Measurements from ENCODE around the gene WDFY4. TPM values are rescaled to one million over a fixed set of nuclear protein-coding genes. Genes with fewer than 3 reads are reported as not detected.

The WDFY4 gene
- polyA plus RNA-seq, 1 donor from 2014 or later = 78.7 TPM

GRCh38 chr10:48748573-48748972, 63.9 kb downstream of the WDFY4 start:
- Mint-ChIP-seq H3K36me3 (peaks cover 14% of the 10 kb centered on the region), H3K4me1 (peaks cover 29 to 54% (median 51%) of the 10 kb centered on the region in 3 donors), H3K27ac (peak overlapping the region in 2 of 3 donors; percentile 53 to 65), H3K27me3 (no peaks in the 10 kb centered on the region), H3K9me3 (peaks cover 0 to 2% (median 0%) of the 10 kb centered on the region in 3 donors), H3K4me3 (peak overlapping the region in 1 of 4 donors; percentile 30)

GRCh38 chr10:48749254-48749787, 64.6 kb downstream of the WDFY4 start:
- H3K4me3 Mint-ChIP-seq = no peak overlapping the region
- H3K36me3 Mint-ChIP-seq = peaks cover 14% of the 10 kb centered on the region
- peaks cover 28 to 51% (median 50%) of the 10 kb centered on the region in 3 donors for H3K4me1 Mint-ChIP-seq
- H3K9me3 Mint-ChIP-seq = peaks cover 0 to 2% (median 0%) of the 10 kb centered on the region in 3 donors
- H3K27ac Mint-ChIP-seq = peak overlapping the region in 1 of 3 donors; percentile 59
- no peaks in the 10 kb centered on the region for H3K27me3 Mint-ChIP-seq

- peak overlapping the region in 1 of 3 donors; percentile 21 for H3K27ac Mint-ChIP-seq
- H3K4me1 Mint-ChIP-seq = peaks cover 28 to 51% (median 47%) of the 10 kb centered on the region in 3 donors
- no peaks in the 10 kb centered on the region for H3K27me3 Mint-ChIP-seq
- H3K36me3 Mint-ChIP-seq = peaks cover 11% of the 10 kb centered on the region
- peaks cover 0 to 2% (median 0%) of the 10 kb centered on the region in 3 donors for H3K9me3 Mint-ChIP-seq
- H3K4me3 Mint-ChIP-seq = no peak overlapping the region
Observed at GRCh38 chr10:48750019-48750418, 65.3 kb downstream of the WDFY4 start.

GRCh38 chr10:48750991-48751390, 66.3 kb downstream of the WDFY4 start:
- H3K27me3 Mint-ChIP-seq = no peaks in the 10 kb centered on the region
- peaks cover 13% of the 10 kb centered on the region for H3K36me3 Mint-ChIP-seq
- H3K27ac Mint-ChIP-seq = peak overlapping the region; percentile 48 to 91 (median 69)
- H3K4me1 Mint-ChIP-seq = peaks cover 37 to 60% (median 52%) of the 10 kb centered on the region in 3 donors
- H3K4me3 Mint-ChIP-seq = peak overlapping the region in 1 of 4 donors; percentile 67
- H3K9me3 Mint-ChIP-seq = peaks cover 0 to 2% (median 0%) of the 10 kb centered on the region in 3 donors

- H3K27me3 Mint-ChIP-seq = no peaks in the 10 kb centered on the region
- H3K4me1 Mint-ChIP-seq = peaks cover 39 to 64% (median 57%) of the 10 kb centered on the region in 3 donors
- peaks cover 12% of the 10 kb centered on the region for H3K36me3 Mint-ChIP-seq
- peaks cover 0 to 2% (median 0%) of the 10 kb centered on the region in 3 donors for H3K9me3 Mint-ChIP-seq
- peak overlapping the region in 2 of 3 donors; percentile 48 to 91 for H3K27ac Mint-ChIP-seq
- no peak overlapping the region for H3K4me3 Mint-ChIP-seq
Observed at GRCh38 chr10:48751730-48752129, 67.1 kb downstream of the WDFY4 start.

GRCh38 chr10:48758411-48758810, 73.7 kb downstream of the WDFY4 start:
- Mint-ChIP-seq H3K4me3 (peak overlapping the region in 1 of 4 donors; percentile 30), H3K27ac (peak overlapping the region in 2 of 3 donors; percentile 55 to 82), H3K27me3 (no peaks in the 10 kb centered on the region), H3K36me3 (peaks cover 8% of the 10 kb centered on the region), H3K9me3 (no peaks in the 10 kb centered on the region), H3K4me1 (peaks cover 37 to 46% (median 45%) of the 10 kb centered on the region in 3 donors)

- H3K4me3 Mint-ChIP-seq = no peak overlapping the region
- peaks cover 8% of the 10 kb centered on the region for H3K36me3 Mint-ChIP-seq
- no peaks in the 10 kb centered on the region for H3K27me3 Mint-ChIP-seq
- peak overlapping the region in 2 of 3 donors; percentile 33 to 52 for H3K27ac Mint-ChIP-seq
- no peaks in the 10 kb centered on the region for H3K9me3 Mint-ChIP-seq
- peaks cover 33 to 40% (median 40%) of the 10 kb centered on the region in 3 donors for H3K4me1 Mint-ChIP-seq
Observed at GRCh38 chr10:48759113-48759901, 74.6 kb downstream of the WDFY4 start.

GRCh38 chr10:48760983-48761382, 76.3 kb downstream of the WDFY4 start:
- peaks cover 6% of the 10 kb centered on the region for H3K36me3 Mint-ChIP-seq
- no peaks in the 10 kb centered on the region for H3K27me3 Mint-ChIP-seq
- no peaks in the 10 kb centered on the region for H3K9me3 Mint-ChIP-seq
- H3K27ac Mint-ChIP-seq = peak overlapping the region in 2 of 3 donors; percentile 19 to 68
- peaks cover 22 to 36% (median 29%) of the 10 kb centered on the region in 3 donors for H3K4me1 Mint-ChIP-seq
- H3K4me3 Mint-ChIP-seq = no peak overlapping the region

GRCh38 chr10:48762064-48763042, 77.7 kb downstream of the WDFY4 start:
- Mint-ChIP-seq H3K36me3 (peaks cover 3% of the 10 kb centered on the region), H3K27me3 (no peaks in the 10 kb centered on the region), H3K4me1 (peaks cover 14 to 29% (median 25%) of the 10 kb centered on the region in 3 donors), H3K27ac (peak overlapping the region in 1 of 3 donors; percentile 50), H3K4me3 (no peak overlapping the region), H3K9me3 (no peaks in the 10 kb centered on the region)

- H3K9me3 Mint-ChIP-seq = no peaks in the 10 kb centered on the region
- H3K4me1 Mint-ChIP-seq = peaks cover 4 to 19% (median 16%) of the 10 kb centered on the region in 3 donors
- H3K27ac Mint-ChIP-seq = no peak overlapping the region
- H3K4me3 Mint-ChIP-seq = no peak overlapping the region
- peaks cover 3% of the 10 kb centered on the region for H3K36me3 Mint-ChIP-seq
- no peaks in the 10 kb centered on the region for H3K27me3 Mint-ChIP-seq
Observed at GRCh38 chr10:48763403-48763965, 78.8 kb downstream of the WDFY4 start.

- no peak overlapping the region for H3K4me3 Mint-ChIP-seq
- peaks cover 5 to 11% (median 6%) of the 10 kb centered on the region in 3 donors for H3K4me1 Mint-ChIP-seq
- H3K36me3 Mint-ChIP-seq = peaks cover 3% of the 10 kb centered on the region
- no peaks in the 10 kb centered on the region for H3K9me3 Mint-ChIP-seq
- H3K27ac Mint-ChIP-seq = peak overlapping the region in 2 of 3 donors; percentile 39 to 78
- no peaks in the 10 kb centered on the region for H3K27me3 Mint-ChIP-seq
Observed at GRCh38 chr10:48764486-48764885, 79.8 kb downstream of the WDFY4 start.

GRCh38 chr10:48765039-48765438, 80.4 kb downstream of the WDFY4 start:
- H3K4me3 Mint-ChIP-seq = peak overlapping the region in 1 of 4 donors; percentile 14
- H3K9me3 Mint-ChIP-seq = no peaks in the 10 kb centered on the region
- peaks cover 7 to 11% (median 10%) of the 10 kb centered on the region in 3 donors for H3K4me1 Mint-ChIP-seq
- H3K27ac Mint-ChIP-seq = peak overlapping the region in 1 of 3 donors; percentile 78
- peaks cover 3% of the 10 kb centered on the region for H3K36me3 Mint-ChIP-seq
- no peaks in the 10 kb centered on the region for H3K27me3 Mint-ChIP-seq

- Mint-ChIP-seq H3K4me3 (no peak overlapping the region), H3K36me3 (peaks cover 3% of the 10 kb centered on the region), H3K4me1 (peaks cover 9 to 14% (median 11%) of the 10 kb centered on the region in 3 donors), H3K9me3 (no peaks in the 10 kb centered on the region), H3K27ac (no peak overlapping the region), H3K27me3 (no peaks in the 10 kb centered on the region)
Observed at GRCh38 chr10:48765527-48765926, 80.9 kb downstream of the WDFY4 start.

Data from IgD-negative memory B cell (primary cell).